PC-3 (cell line): ENCODE measurements around the gene UBE2E3. TPM values are rescaled to one million over a fixed set of nuclear protein-coding genes. Genes with fewer than 3 reads are reported as not detected.
"Not testable (repeated sequence)": the region's sequence is repeated elsewhere in the genome, so short reads cannot be mapped to it uniquely, and the experiment has no call there.

ENCODE experiments used
- ATAC-seq: fragments of 200-7000 bp; cut with Tn5 transposase; 2 replicates; pipeline ENCODE4 v1.9.1; 2020; ENCODE audit warnings: mild to moderate bottlenecking, moderate library complexity
- BruUV-seq: library from RNA; stranded (reverse); fragments of 400-500 nt; replicated peaks from 2 replicates; lab custom pipeline; 2021; lab: Mats Ljungman, UMichigan
- CTCF ChIA-PET: fragments of 300-600 bp; sonication (Branson Sonifier 250); formaldehyde crosslinking; loops from one replicate; lab custom pipeline; 2022; ENCODE audit warnings: antibody characterized with exemption; lab: Charles Lee
- POLR2A ChIA-PET: fragments of 300-600 bp; sonication (Branson Sonifier 250); formaldehyde crosslinking; loops from one replicate; lab custom pipeline; 2022; ENCODE audit warnings: antibody characterized with exemption; ENCODE audit not compliant: unreplicated experiment; lab: Charles Lee
- DNase-seq: peaks from one replicate; pipeline ENCODE4 v3.0.0-alpha.2; 2015
- H2AFZ ChIP-seq: fragments of 300-600 bp; sonication (generic); 2 replicates; pipeline ENCODE4 v1.6.0; 2016; ENCODE audit warnings: antibody characterized with exemption, low read length
- H3F3A ChIP-seq: fragments of 300-600 bp; sonication (generic); one replicate; pipeline ENCODE4 v1.6.0; 2017; ENCODE audit warnings: antibody characterized with exemption, low read length, control low read depth, mild to moderate bottlenecking; ENCODE audit not compliant: unreplicated experiment
- H3K27ac ChIP-seq: fragments of 300-600 bp; sonication (generic); 2 replicates; pipeline ENCODE4 v1.5.1; 2016; ENCODE audit warnings: mild to moderate bottlenecking, low read length
- H3K27me3 ChIP-seq: fragments of 300-600 bp; sonication (generic); 2 replicates; pipeline ENCODE4 v1.6.1; 2016; ENCODE audit warnings: low read length, mixed read lengths
- H3K36me3 ChIP-seq: fragments of 300-600 bp; sonication (generic); 2 replicates; pipeline ENCODE4 v1.6.1; 2016; ENCODE audit warnings: low read depth, mixed run types, low read length, mixed read lengths
- H3K4me1 ChIP-seq: fragments of 300-600 bp; sonication (generic); 2 replicates; pipeline ENCODE4 v1.5.1; 2016; ENCODE audit warnings: low read length; ENCODE audit not compliant: insufficient read depth
- H3K4me2 ChIP-seq: fragments of 300-600 bp; sonication (generic); 2 replicates; pipeline ENCODE4 v1.6.0; 2016; ENCODE audit warnings: low read length
- H3K4me3 ChIP-seq: fragments of 300-600 bp; sonication (generic); 2 replicates; pipeline ENCODE4 v1.5.1; 2016; ENCODE audit warnings: mild to moderate bottlenecking, low read length, mixed read lengths
- H3K79me2 ChIP-seq: fragments of 300-600 bp; sonication (generic); 2 replicates; pipeline ENCODE4 v1.6.1; 2017; ENCODE audit warnings: low read length, mixed read lengths
- H3K9ac ChIP-seq: fragments of 300-600 bp; sonication (generic); 2 replicates; pipeline ENCODE4 v1.6.0; 2016; ENCODE audit warnings: mild to moderate bottlenecking, low read length
- H3K9me2 ChIP-seq: fragments of 300-600 bp; sonication (generic); replicated peaks from 2 replicates; pipeline ENCODE4 v1.6.1; 2016; ENCODE audit warnings: mixed run types, low read length, mixed read lengths
- H3K9me3 ChIP-seq: fragments of 300-600 bp; sonication (generic); 2 replicates; pipeline ENCODE4 v1.6.1; 2016; ENCODE audit warnings: low read length, mixed read lengths
- H4K20me1 ChIP-seq: fragments of 300-600 bp; sonication (generic); 2 replicates; pipeline ENCODE4 v1.6.1; 2016; ENCODE audit warnings: low read length, mixed read lengths
- EZH2 ChIP-seq: fragments of 300-600 bp; sonication (generic); IDR thresholded peaks from one replicate; pipeline ENCODE4 v1.6.1; 2017; ENCODE audit warnings: antibody characterized with exemption, mild to moderate bottlenecking, low read length; ENCODE audit not compliant: unreplicated experiment
- EZH2phosphoT487 ChIP-seq: fragments of 300-600 bp; sonication (generic); IDR thresholded peaks from 2 replicates; pipeline ENCODE4 v1.6.1; 2018; ENCODE audit warnings: mild to moderate bottlenecking, antibody characterized with exemption, low read length, borderline replicate concordance
- intact Hi-C: fragments of 100-400 bp; cut with micrococcal nuclease; formaldehyde crosslinking; loops from 2 replicates; pipeline ENCODE4 v1.9.0; 2023
- total RNA-seq: library from RNA; depleted of rRNA; stranded (reverse); fragments of >200 nt; gene quantifications from 2 replicates; pipeline ENCODE4 v1.2.3, GENCODE V29; 2014
- TF ChIP-seq, protein P1 (sequence below): fragments of 300-600 bp; sonication (generic); conservative IDR thresholded peaks from 2 replicates; pipeline ENCODE4 v1.5.1; 2017; ENCODE audit warnings: antibody characterized with exemption, low read depth, mild to moderate bottlenecking, low read length

Gene UBE2E3
- total RNA-seq, 1 experiment from 2014 or later: 95.6 TPM

- H3K79me2 ChIP-seq: peaks cover 56% of the 10 kb centered on the region
- H4K20me1 ChIP-seq: no peaks in the 10 kb centered on the region
- H2AFZ ChIP-seq: no peak overlapping the region
- H3K4me2 ChIP-seq: peak overlapping the region; percentile 42
- H3K36me3 ChIP-seq: peaks cover 7% of the 10 kb centered on the region
- H3K27me3 ChIP-seq: no peaks in the 10 kb centered on the region
- peak; percentile 88 for ATAC-seq
- peak; percentile 87 for DNase-seq
- no peaks in the 10 kb centered on the region for H3K9me2 ChIP-seq
- intact Hi-C loops: loop anchor here (5.0 kb wide), 1 partner anchor 45 kb away; no protein-coding TSS in a partner anchor
- POLR2A ChIA-PET: no interaction called here
- CTCF ChIA-PET: no interaction called here
- no peaks in the 10 kb centered on the region for H3K9me3 ChIP-seq
- BruUV-seq: no TSS peak
- peaks cover 29% of the 10 kb centered on the region for H3K4me1 ChIP-seq
- peak overlapping the region; percentile 97 for H3K27ac ChIP-seq
- TF ChIP-seq EZH2phosphoT487 (no peak), EZH2 (no peak)
- TF ChIP-seq, protein P1, sequence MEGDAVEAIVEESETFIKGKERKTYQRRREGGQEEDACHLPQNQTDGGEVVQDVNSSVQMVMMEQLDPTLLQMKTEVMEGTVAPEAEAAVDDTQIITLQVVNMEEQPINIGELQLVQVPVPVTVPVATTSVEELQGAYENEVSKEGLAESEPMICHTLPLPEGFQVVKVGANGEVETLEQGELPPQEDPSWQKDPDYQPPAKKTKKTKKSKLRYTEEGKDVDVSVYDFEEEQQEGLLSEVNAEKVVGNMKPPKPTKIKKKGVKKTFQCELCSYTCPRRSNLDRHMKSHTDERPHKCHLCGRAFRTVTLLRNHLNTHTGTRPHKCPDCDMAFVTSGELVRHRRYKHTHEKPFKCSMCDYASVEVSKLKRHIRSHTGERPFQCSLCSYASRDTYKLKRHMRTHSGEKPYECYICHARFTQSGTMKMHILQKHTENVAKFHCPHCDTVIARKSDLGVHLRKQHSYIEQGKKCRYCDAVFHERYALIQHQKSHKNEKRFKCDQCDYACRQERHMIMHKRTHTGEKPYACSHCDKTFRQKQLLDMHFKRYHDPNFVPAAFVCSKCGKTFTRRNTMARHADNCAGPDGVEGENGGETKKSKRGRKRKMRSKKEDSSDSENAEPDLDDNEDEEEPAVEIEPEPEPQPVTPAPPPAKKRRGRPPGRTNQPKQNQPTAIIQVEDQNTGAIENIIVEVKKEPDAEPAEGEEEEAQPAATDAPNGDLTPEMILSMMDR: no peak
- H3K9ac ChIP-seq: peak overlapping the region; percentile 78
- no peaks in the 10 kb centered on the region for H3F3A ChIP-seq
- no peak overlapping the region for H3K4me3 ChIP-seq
Measured at GRCh38 chr2:181036848-181037603, 56.6 kb downstream of the UBE2E3 start.

- peak overlapping the region; percentile 31; the same call in 1 of the 2 replicates for H3K4me3 ChIP-seq
- intact Hi-C loops: loop anchor here (5.0 kb wide), 1 partner anchor 46 kb away; no protein-coding TSS in a partner anchor
- no peaks in the 10 kb centered on the region for H4K20me1 ChIP-seq
- no peaks in the 10 kb centered on the region for H3K27me3 ChIP-seq
- no peak overlapping the region for H2AFZ ChIP-seq
- no TSS peak for BruUV-seq
- H3K79me2 ChIP-seq: peaks cover 59% of the 10 kb centered on the region
- H3K9ac ChIP-seq: peak overlapping the region; percentile 78
- no peak for TF ChIP-seq EZH2phosphoT487
- TF ChIP-seq, protein P1: no peak
- no peak for TF ChIP-seq EZH2
- no peaks in the 10 kb centered on the region for H3F3A ChIP-seq
- peak overlapping the region; percentile 42 for H3K4me2 ChIP-seq
- CTCF ChIA-PET: no interaction called here
- peak; percentile 67 for DNase-seq
- no peaks in the 10 kb centered on the region for H3K9me3 ChIP-seq
- no peaks in the 10 kb centered on the region for H3K9me2 ChIP-seq
- peak overlapping the region; percentile 97 for H3K27ac ChIP-seq
- POLR2A ChIA-PET: interaction anchor here (0.6 to 0.7 kb wide), 2 partner anchors 21 to 49 kb away, joined by 3 to 5 read pairs; no protein-coding TSS in a partner anchor
- peaks cover 29% of the 10 kb centered on the region for H3K4me1 ChIP-seq
- peaks cover 7% of the 10 kb centered on the region for H3K36me3 ChIP-seq
- peak; percentile 72 for ATAC-seq
Measured at GRCh38 chr2:181037922-181038321, 57.5 kb downstream of the UBE2E3 start.

GRCh38 chr2:181038796-181039195 is 58.4 kb downstream of the UBE2E3 start:
- no peaks in the 10 kb centered on the region for H3K9me2 ChIP-seq
- H3K4me3 ChIP-seq: no peak overlapping the region
- H3K27me3 ChIP-seq: no peaks in the 10 kb centered on the region
- TF ChIP-seq EZH2 (no peak), EZH2phosphoT487 (no peak)
- TF ChIP-seq, protein P1: no peak
- no peaks in the 10 kb centered on the region for H4K20me1 ChIP-seq
- H3K79me2 ChIP-seq: peaks cover 61% of the 10 kb centered on the region
- no peaks in the 10 kb centered on the region for H3F3A ChIP-seq
- no peak overlapping the region for H3K4me2 ChIP-seq
- POLR2A ChIA-PET: no interaction called here
- intact Hi-C loops: loop anchor here (5.0 kb wide), 1 partner anchor 46 kb away; no protein-coding TSS in a partner anchor
- CTCF ChIA-PET: no interaction called here
- peak overlapping the region; percentile 97 for H3K27ac ChIP-seq
- no peak for DNase-seq
- no TSS peak for BruUV-seq
- H2AFZ ChIP-seq: no peak overlapping the region
- H3K9ac ChIP-seq: no peak overlapping the region
- no peaks in the 10 kb centered on the region for H3K9me3 ChIP-seq
- no peak for ATAC-seq
- peaks cover 7% of the 10 kb centered on the region for H3K36me3 ChIP-seq
- peaks cover 29% of the 10 kb centered on the region for H3K4me1 ChIP-seq

DNA sequence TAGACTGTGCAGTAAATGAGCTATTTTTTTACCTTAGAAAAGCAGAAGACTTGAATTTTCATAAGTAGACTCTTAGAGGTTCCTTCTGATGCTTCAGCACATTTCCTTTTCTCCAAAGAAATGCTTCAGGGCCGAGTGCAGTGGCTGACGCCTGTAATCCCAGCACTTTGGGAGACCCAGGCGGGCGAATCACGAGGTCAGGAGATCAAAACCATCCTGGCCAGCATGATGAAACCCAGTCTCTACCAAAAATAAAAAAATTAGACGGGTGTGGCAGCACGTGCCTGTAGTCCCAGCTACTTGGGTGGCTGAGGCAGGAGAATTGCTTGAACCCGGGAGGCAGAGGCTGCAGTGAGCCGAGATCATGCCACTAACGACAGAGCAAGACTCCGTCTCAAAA is 60.4 kb downstream of the UBE2E3 start:
- H4K20me1 ChIP-seq, H2AFZ ChIP-seq, POLR2A ChIA-PET, intact Hi-C loops, BruUV-seq, CTCF ChIA-PET, H3K4me3 ChIP-seq, DNase-seq, H3K27me3 ChIP-seq, H3K27ac ChIP-seq, H3K9ac ChIP-seq, H3K9me3 ChIP-seq, H3K36me3 ChIP-seq, ATAC-seq, H3K9me2 ChIP-seq, H3K4me2 ChIP-seq, H3F3A ChIP-seq: not testable (repeated sequence)
- H3K79me2 ChIP-seq: peaks cover 58% of the 10 kb centered on the region
- H3K4me1 ChIP-seq: peaks cover 25% of the 10 kb centered on the region
